GM12874 (cell line): ENCODE results near the gene PTDSS2.
A peak's percentile ranks its signal among the peaks of the same experiment; 100 is the strongest.

Source experiments
- CTCF ChIP-seq: IDR thresholded peaks from 2 replicates; pipeline ENCODE4 v1.5.1; 2011; ENCODE audit warnings: low read depth, mild to moderate bottlenecking, control low read depth, low read length, moderate library complexity; ENCODE audit not compliant: insufficient read depth

The PTDSS2 gene

GRCh38 chr11:406796-407650, 43.1 kb upstream of the PTDSS2 start:
- TF ChIP-seq CTCF: peak; percentile 33; the same call in 1 of the 2 replicates

GRCh38 chr11:407651-408123, 42.4 kb upstream of the PTDSS2 start:
- TF ChIP-seq CTCF: no peak

GRCh38 chr11:408154-409007, 41.7 kb upstream of the PTDSS2 start:
- no peak for TF ChIP-seq CTCF

GRCh38 chr11:409008-409599, 41.0 kb upstream of the PTDSS2 start:
- no peak for TF ChIP-seq CTCF

GRCh38 chr11:409600-410483, 40.2 kb upstream of the PTDSS2 start:
- TF ChIP-seq CTCF: no peak

- TF ChIP-seq CTCF: no peak
Observed at GRCh38 chr11:412641-413119, 37.4 kb upstream of the PTDSS2 start.
